Muscle layer of duodenum (tissue), 2 donors: ENCODE data around the gene SVOP.
A peak's percentile ranks its signal among the peaks of the same experiment; 100 is the strongest.

Experiments
- H3K27ac ChIP-seq: one replicate; pipeline ENCODE4 v1.7.0; 2013; ENCODE audit warnings: mild to moderate bottlenecking, low read length
- H3K27me3 ChIP-seq: one replicate; pipeline ENCODE4 v1.7.0; 2013; ENCODE audit warnings: low read depth, mild to moderate bottlenecking, control low read depth, low read length
- H3K36me3 ChIP-seq, 2 donors: one replicate each; pipeline ENCODE4 v1.7.0; 2013; ENCODE audit warnings: low read length in 2 of 2, control low read depth in 1 of 2, mild to moderate bottlenecking in 1 of 2; ENCODE audit not compliant: insufficient read depth in 2 of 2, control insufficient read depth in 1 of 2
- H3K4me1 ChIP-seq, 2 donors: one replicate each; pipeline ENCODE4 v1.7.0; 2013; ENCODE audit warnings: low read length in 2 of 2, mild to moderate bottlenecking in 2 of 2, control low read depth in 1 of 2, moderate library complexity in 1 of 2; ENCODE audit not compliant: insufficient read depth in 2 of 2, control insufficient read depth in 1 of 2
- H3K4me3 ChIP-seq, 2 donors: one replicate each; pipeline ENCODE4 v1.7.0; 2013; ENCODE audit warnings: low read length in 2 of 2, low read depth in 1 of 2, mild to moderate bottlenecking in 1 of 2
- H3K9me3 ChIP-seq, 2 donors: one replicate each; pipeline ENCODE4 v1.7.0; 2013; ENCODE audit warnings: low read length in 2 of 2, control low read depth in 1 of 2, mild to moderate bottlenecking in 1 of 2; ENCODE audit not compliant: control insufficient read depth in 1 of 2
- donor health status: healthy.

The SVOP gene

DNA sequence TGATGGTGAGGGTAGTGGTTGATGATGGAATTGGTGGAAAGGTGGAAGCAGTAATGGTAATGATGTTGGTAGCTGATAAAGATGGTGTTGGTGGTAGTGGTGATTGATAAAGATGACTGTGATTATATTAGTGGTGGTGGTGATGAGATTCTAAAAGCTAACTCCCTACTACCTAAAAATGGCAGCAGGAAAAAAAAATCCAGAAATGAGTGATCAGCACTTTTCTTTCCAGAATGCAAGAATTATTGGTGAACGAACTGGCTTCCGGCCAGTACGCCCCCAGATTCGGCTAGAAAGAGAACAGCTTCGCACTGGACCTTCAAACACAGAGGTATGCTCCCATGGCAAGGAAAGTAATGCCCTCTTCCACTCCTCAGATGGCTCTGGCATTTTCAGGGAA is 121.7 kb downstream of the SVOP start:
- H3K36me3 ChIP-seq: no peaks in the 10 kb centered on the region
- no peaks in the 10 kb centered on the region for H3K9me3 ChIP-seq
- H3K27me3 ChIP-seq: no peaks in the 10 kb centered on the region
- H3K27ac ChIP-seq: no peak overlapping the region
- H3K4me3 ChIP-seq: no peak overlapping the region
- H3K4me1 ChIP-seq: no peaks in the 10 kb centered on the region

DNA sequence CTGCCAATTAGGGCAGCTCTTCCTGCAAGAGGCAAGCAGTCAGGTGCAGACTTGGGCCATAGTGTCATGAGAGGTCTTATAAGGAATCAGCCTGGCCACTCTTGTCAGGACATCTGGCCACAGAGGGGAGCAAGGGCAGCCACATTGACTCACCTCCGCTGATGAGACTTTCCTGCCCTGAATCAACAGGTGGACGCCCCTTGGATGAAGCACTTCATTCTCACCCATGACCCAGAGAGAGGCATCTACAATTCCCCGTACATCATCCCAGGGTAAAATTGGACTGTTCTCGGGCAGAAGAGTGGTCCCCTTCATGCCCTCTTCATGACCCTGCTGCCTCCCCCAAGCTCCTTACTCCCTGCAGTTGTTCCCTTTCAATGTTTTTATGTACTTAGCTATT is 124.1 kb downstream of the SVOP start:
- no peak overlapping the region for H3K27ac ChIP-seq
- no peaks in the 10 kb centered on the region for H3K27me3 ChIP-seq
- no peak overlapping the region for H3K4me3 ChIP-seq
- no peaks in the 10 kb centered on the region for H3K9me3 ChIP-seq
- H3K36me3 ChIP-seq: no peaks in the 10 kb centered on the region
- H3K4me1 ChIP-seq: no peaks in the 10 kb centered on the region

DNA sequence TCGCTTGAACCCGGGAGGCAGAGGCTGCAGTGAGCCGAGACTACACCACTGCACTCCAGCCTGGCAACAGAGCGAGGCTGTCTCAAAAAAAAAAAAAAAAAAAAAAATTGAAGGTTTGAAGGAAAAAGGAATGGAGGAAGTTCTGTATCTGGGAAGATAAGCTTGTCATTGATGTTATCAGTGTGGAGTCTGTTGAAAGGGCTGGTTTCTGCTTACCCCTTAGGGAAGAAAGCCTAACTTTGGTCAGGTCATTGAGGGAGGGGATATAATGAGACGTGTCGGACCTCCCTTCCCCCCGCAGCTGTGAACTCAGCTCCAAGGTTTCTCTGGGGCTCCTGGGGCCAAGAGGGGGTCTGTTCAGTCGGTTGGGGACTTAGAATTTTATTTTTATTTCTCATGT is 124.5 kb downstream of the SVOP start:
- Histone ChIP-seq H3K9me3 (no peaks in the 10 kb centered on the region), H3K4me1 (no peaks in the 10 kb centered on the region), H3K36me3 (no peaks in the 10 kb centered on the region), H3K27ac (no peak overlapping the region), H3K27me3 (no peaks in the 10 kb centered on the region), H3K4me3 (no peak overlapping the region)

DNA sequence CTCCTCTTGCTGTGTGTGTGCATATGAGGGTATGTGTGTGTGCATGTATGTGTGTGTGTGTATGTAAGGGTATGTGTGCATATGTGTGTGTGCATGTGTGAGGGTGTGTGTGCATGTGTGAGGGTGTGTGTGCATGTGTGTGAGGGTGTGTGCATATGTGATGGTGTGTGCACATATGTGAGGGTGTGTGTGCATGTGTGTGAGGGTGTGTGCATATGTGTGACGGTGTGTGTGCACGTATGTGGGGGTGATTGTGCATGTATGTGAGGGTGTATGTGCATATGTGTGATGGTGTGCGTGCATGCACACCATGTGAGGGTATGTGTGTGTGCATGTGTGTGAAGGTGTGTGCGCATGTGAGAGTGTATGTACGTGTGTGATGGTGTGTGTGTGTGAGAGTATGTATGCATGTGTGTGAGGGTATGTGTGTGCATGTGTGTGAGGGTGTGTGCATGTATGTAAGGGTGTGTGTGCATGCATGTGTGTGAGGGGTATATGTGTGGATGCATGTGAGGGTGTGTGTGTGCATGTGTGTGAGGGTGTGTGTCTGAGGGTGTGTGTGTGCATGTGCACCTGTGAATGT is 125.6 kb downstream of the SVOP start:
- Histone ChIP-seq H3K4me1 (no peaks in the 10 kb centered on the region), H3K9me3 (peaks cover 0 to under 1% of the 10 kb centered on the region in 2 donors), H3K4me3 (no peak overlapping the region), H3K36me3 (no peaks in the 10 kb centered on the region), H3K27ac (no peak overlapping the region), H3K27me3 (no peaks in the 10 kb centered on the region)

DNA sequence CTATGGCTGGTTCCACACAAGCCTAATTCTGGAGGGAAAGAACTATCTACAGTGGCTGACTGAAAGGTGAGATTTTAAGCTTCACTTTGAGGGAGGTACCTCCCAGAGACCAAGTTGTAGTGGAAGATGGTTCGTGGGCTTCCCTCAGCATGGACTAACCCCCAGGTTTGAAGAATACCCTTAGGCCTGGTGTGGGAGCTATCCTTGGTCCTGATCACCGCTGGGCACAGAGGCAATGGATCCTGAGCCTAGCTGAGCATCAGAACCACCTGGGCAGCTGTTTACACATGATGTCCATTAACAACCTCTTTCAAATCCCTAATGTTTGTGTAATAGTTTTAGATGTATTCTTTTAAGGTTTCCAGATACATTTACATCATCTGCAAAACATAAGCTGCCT is 130.7 kb downstream of the SVOP start:
- H3K9me3 ChIP-seq: peaks cover 0 to 5% of the 10 kb centered on the region in 2 donors
- H3K36me3 ChIP-seq: no peaks in the 10 kb centered on the region
- no peaks in the 10 kb centered on the region for H3K4me1 ChIP-seq
- no peaks in the 10 kb centered on the region for H3K27me3 ChIP-seq
- H3K27ac ChIP-seq: no peak overlapping the region
- H3K4me3 ChIP-seq: peak overlapping the region in 1 of 2 donors; percentile 1

DNA sequence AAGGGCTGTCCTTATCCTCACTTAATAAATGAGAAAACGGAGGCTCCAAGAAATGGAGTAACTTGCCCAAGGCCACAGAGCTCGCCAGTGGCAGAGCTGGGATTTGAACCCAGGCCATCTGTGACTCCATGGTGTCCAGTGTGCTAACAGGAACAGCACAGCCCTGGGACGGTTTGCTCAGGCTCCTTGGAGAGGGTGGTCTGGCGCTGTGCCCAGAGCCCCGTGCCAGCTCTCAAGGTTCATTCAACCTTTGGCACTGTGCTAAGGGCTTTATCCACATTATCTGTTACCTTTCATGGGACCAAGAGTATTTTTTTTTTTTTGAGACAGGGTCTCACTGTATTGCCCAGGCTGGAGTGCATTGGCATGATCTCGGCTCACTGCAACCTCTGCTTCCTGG is 132.8 kb downstream of the SVOP start:
- no peak overlapping the region for H3K27ac ChIP-seq
- no peaks in the 10 kb centered on the region for H3K4me1 ChIP-seq
- peaks cover 0 to 5% of the 10 kb centered on the region in 2 donors for H3K9me3 ChIP-seq
- no peaks in the 10 kb centered on the region for H3K27me3 ChIP-seq
- no peak overlapping the region for H3K4me3 ChIP-seq
- no peaks in the 10 kb centered on the region for H3K36me3 ChIP-seq

DNA sequence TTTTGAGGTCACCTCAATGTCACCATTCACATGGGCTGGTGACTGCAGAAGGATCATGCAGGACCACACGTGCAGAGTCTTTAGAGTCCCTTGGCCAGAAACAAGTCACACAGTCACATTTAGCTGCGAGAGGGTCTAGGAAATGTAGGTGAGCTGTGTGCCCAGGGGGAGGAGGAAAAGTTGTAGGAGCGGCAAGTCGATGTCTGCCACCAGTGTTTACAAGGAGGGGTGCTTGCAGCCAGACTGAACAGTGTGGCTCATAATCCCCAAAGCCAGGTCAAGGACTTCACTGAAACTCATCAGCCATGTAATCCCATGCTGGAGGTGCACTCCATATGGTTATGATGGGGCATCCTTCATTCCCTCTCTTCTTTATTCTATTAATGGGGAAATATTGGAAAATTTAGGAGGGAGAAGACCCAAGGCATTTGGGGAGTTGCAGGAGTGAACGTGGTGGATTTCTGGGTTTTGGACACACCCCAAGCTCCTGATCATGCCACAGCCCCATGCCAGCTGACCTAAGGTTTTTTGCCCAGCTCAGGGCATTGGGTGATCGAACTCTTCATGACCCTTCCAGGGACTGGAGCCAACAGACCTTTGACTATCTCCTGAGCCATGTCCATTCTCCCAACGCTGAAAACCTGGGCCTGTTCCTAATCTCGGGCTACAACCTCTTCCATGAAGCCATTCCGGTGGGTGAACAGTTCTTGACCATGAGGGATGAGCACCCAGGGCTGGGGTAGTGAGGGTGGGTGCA is 133.8 kb downstream of the SVOP start:
- H3K27me3 ChIP-seq: no peaks in the 10 kb centered on the region
- no peaks in the 10 kb centered on the region for H3K36me3 ChIP-seq
- no peak overlapping the region for H3K4me3 ChIP-seq
- peaks cover 0 to 5% of the 10 kb centered on the region in 2 donors for H3K9me3 ChIP-seq
- H3K27ac ChIP-seq: no peak overlapping the region
- H3K4me1 ChIP-seq: no peaks in the 10 kb centered on the region

DNA sequence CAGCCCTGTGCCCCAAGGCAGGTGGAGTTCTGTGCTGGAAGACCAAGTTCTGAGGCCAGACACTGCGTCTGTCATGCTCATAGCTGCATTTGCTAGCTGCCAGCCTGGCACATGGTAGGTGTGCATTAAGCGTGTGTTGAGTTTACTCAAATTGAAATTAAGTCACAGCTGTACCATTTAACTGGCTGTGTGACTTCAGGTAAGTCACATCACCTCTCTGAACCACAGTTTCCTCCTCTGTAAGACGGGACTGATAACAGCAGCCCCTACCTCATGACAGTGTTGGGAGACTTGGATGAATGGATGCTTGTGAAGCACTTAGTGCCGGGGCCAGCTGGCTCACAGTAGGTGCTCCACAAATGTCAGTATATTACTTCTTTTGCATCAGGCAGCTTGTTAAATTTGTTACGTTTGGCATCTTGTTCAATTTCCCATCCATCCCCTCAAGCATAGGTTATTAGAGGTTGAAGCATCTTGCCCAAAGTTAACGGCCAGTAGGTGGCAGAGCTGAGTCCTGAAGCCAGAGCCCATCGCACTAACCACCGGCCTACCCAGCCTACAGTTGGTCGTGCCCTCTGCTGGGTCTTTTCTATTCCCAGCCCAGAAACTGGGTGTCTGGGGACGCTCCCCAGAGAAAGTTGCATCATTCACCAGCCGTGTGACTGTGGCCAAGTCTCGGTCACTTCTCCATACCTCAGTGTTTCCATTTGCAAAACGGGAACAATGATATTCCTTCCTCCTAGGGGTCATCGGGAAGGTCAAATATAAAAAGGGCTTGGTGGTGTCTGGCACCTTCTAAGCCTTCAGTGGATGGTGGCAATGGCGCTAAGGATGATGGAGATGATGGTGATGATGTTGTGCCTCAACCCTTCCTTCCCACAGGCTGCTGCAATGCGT is 136.5 kb downstream of the SVOP start:
- H3K27ac ChIP-seq: no peak overlapping the region
- no peaks in the 10 kb centered on the region for H3K9me3 ChIP-seq
- H3K4me1 ChIP-seq: no peaks in the 10 kb centered on the region
- H3K36me3 ChIP-seq: no peaks in the 10 kb centered on the region
- no peak overlapping the region for H3K4me3 ChIP-seq
- H3K27me3 ChIP-seq: no peaks in the 10 kb centered on the region

DNA sequence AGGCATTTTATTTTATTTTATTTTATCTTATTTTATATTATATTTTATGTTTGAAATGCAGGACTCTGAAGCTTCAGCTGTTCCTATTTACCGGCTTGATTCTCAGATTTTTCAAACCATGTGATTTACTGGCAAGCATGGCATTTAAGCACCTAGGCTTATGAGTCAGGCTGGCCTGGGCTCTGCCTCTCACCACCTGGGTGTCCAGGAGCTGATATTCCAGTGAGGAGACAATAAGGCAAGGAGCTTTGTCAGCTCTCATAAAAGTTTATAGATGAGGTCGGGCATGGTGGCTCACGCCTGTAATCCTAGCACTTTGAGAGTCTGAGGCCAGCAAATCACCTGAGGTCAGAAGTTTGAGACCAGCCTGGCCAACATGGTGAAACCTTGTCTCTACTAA is 138.9 kb downstream of the SVOP start:
- no peak overlapping the region for H3K27ac ChIP-seq
- H3K4me1 ChIP-seq: no peaks in the 10 kb centered on the region
- no peaks in the 10 kb centered on the region for H3K36me3 ChIP-seq
- no peaks in the 10 kb centered on the region for H3K9me3 ChIP-seq
- H3K4me3 ChIP-seq: no peak overlapping the region
- H3K27me3 ChIP-seq: no peaks in the 10 kb centered on the region

DNA sequence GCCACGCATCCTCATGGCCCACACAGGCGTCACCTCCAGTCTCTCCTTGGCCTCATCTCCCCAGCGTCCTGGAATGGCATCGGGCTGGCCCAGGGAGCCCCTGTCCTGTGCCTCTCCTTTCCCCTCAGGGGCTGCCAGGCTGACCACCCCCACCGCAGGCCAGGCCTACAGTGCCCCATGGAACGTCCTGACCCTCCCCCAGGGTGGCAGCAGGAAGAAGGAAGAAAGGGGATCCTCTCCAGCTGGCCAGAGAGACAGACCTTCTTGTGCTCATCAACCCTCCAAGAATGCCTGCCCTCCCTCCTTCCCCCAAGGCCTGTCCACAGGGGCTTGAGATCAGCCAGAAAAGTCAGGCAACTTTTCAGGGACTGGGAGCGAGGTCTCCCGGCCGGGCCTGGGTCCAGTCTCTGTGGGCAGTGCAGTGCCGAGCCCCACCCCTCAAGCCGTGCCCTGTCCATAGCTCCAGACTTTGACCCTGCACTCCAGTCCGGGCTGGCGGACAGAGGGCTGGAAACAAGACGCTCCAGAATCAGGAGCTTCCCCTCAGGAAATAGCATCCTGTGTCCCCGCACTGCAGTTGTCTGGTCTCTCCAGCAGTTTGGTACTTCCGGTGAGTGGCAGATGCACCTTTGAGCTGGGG is 141.1 kb downstream of the SVOP start, which contains the start of gene DAO:
Gene DAO (plus strand): TSS at position 478 of the 640 bp plus-strand sequence. CDS start 4,915 bp downstream, outside the sequence.
- Histone ChIP-seq H3K4me3 (no peak within 1 kb of the TSS), H3K27ac (no peak within 1 kb of the TSS), H3K4me1 (no peaks in the 10 kb centered on the region), H3K27me3 (no peaks in the 10 kb centered on the region), H3K36me3 (no peaks in the 10 kb centered on the region), H3K9me3 (no peaks in the 10 kb centered on the region)

DNA sequence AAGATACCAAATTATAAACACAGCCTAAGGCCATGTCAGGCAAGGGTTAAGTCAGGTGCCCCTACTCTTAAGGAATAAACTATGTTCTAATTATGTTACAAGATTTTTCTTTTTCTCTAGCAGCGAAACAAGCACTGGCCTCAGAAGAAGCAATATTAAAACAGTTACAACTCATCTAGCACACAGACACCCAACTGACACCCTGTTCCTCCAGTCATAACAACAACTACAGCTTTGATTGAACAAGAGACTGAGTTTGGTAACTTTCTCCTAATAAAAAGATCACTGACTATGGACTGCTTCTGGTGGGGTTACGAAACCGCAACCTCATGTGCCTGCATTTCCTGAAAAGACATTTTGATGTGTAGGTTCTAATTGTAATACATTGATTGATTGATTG is 144.3 kb downstream of the SVOP start:
- H3K36me3 ChIP-seq: no peaks in the 10 kb centered on the region
- no peaks in the 10 kb centered on the region for H3K4me1 ChIP-seq
- no peaks in the 10 kb centered on the region for H3K27me3 ChIP-seq
- no peak overlapping the region for H3K4me3 ChIP-seq
- no peak overlapping the region for H3K27ac ChIP-seq
- no peaks in the 10 kb centered on the region for H3K9me3 ChIP-seq
